PFSK-1 (cell line): ENCODE results near the gene CTNND2.

ENCODE experiments used
- FOXP2 ChIP-seq: optimal IDR thresholded peaks from 2 replicates; pipeline ENCODE3; 2011; ENCODE audit warnings: borderline replicate concordance, control low read depth, inconsistent platforms; ENCODE audit not compliant: insufficient read depth; ENCODE audit errors: extremely low read length, extremely low read depth
- POLR2AphosphoS5 ChIP-seq: IDR thresholded peaks from 2 replicates; pipeline ENCODE4 v1.6.1; 2012; ENCODE audit warnings: low read depth, mild to moderate bottlenecking, control low read depth, low read length, moderate library complexity
- SIN3A ChIP-seq: IDR thresholded peaks from 2 replicates; pipeline ENCODE4 v1.6.1; 2012; ENCODE audit warnings: mild to moderate bottlenecking, low read length, moderate library complexity, borderline replicate concordance; ENCODE audit not compliant: insufficient read depth
- TAF1 ChIP-seq: IDR thresholded peaks from 2 replicates; pipeline ENCODE4 v1.6.1; 2012; ENCODE audit warnings: low read length, control low read depth, borderline replicate concordance; ENCODE audit not compliant: insufficient read depth
- TF ChIP-seq, protein P1 (sequence below), 2 experiments: IDR thresholded peaks; 2 replicates each; pipeline versions ENCODE4 v1.6.1 to v1.8.0; 2011 to 2012; ENCODE audit warnings: low read depth in 2 of 2, low read length in 2 of 2, control low read depth in 1 of 2, inconsistent platforms in 1 of 2, mild to moderate bottlenecking in 1 of 2, moderate library complexity in 1 of 2; ENCODE audit not compliant: insufficient read depth in 1 of 2

CTNND2 gene

DNA sequence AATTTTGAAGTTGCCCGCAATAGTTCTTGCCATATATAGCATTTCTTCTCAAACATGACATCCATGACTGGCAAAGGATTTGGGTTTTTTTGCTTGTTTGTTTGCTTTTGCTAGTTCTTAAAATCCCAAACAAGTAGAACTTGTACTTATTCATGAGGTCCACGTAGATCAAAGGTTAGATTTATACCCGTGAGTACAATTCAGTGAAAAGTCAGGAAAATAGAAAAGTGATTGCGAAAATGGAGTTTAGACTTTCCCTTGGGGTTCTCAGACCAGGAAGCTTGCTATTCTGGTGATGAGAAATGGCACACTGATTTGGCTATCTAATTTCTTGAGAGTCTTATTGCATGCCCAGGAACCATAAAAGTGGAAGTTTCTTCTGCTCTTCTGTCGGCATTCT is 304.7 kb downstream of the CTNND2 start:
- no peak for TF ChIP-seq TAF1
- no peak for TF ChIP-seq POLR2AphosphoS5
- no peak for TF ChIP-seq FOXP2
- TF ChIP-seq, protein P1, sequence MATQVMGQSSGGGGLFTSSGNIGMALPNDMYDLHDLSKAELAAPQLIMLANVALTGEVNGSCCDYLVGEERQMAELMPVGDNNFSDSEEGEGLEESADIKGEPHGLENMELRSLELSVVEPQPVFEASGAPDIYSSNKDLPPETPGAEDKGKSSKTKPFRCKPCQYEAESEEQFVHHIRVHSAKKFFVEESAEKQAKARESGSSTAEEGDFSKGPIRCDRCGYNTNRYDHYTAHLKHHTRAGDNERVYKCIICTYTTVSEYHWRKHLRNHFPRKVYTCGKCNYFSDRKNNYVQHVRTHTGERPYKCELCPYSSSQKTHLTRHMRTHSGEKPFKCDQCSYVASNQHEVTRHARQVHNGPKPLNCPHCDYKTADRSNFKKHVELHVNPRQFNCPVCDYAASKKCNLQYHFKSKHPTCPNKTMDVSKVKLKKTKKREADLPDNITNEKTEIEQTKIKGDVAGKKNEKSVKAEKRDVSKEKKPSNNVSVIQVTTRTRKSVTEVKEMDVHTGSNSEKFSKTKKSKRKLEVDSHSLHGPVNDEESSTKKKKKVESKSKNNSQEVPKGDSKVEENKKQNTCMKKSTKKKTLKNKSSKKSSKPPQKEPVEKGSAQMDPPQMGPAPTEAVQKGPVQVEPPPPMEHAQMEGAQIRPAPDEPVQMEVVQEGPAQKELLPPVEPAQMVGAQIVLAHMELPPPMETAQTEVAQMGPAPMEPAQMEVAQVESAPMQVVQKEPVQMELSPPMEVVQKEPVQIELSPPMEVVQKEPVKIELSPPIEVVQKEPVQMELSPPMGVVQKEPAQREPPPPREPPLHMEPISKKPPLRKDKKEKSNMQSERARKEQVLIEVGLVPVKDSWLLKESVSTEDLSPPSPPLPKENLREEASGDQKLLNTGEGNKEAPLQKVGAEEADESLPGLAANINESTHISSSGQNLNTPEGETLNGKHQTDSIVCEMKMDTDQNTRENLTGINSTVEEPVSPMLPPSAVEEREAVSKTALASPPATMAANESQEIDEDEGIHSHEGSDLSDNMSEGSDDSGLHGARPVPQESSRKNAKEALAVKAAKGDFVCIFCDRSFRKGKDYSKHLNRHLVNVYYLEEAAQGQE (IDR thresholded peaks at IDR 0.05; ENCODE audit: insufficient read depth in 1 of 2, low read depth in 2 of 2, low read length in 2 of 2) = no peak
- TF ChIP-seq SIN3A = no peak

DNA sequence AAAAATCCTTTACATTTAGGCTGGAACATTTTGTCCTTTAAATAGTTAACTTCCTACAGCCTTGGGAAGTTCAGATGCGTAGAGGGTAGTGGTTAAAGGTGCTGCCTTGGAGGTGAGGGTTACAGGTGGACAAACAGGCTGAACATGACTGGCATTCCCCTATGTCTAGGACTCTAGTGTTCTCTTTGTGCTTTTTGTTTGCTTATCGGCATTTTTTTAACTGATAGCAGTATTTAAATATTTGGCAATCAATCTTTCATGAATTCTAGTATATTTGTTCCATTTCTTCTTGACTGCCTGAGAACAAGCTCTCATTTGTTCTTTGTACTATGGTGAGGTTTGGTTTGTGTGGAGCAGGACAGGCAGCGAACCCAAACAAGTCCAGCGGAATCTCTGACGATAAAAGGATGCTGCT is 307.6 kb downstream of the CTNND2 start:
- TF ChIP-seq FOXP2 (no peak), POLR2AphosphoS5 (no peak), SIN3A (no peak), TAF1 (no peak)
- TF ChIP-seq, protein P1 (IDR thresholded peaks at IDR 0.05; ENCODE audit: insufficient read depth in 1 of 2, low read depth in 2 of 2, low read length in 2 of 2) = no peak

DNA sequence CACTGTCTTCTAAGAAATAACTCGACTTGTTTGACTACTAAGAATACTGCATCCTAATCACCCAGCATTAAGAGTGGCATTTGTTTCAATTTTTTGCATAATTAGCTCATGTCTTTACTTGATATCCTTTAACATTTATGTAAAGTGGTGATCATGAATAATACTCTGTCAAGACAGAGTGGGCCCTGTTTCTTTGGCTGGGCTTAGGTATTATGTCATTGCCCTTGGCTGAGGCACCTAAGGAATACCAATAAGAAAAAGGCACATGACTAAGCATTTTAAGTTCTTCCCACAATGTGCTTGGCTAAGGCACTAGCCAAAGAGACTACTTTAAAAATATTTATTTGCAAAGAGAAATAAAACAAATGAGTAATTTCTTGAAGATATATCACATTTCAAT is 308.1 kb downstream of the CTNND2 start:
- TF ChIP-seq POLR2AphosphoS5 = no peak
- TF ChIP-seq FOXP2 = no peak
- no peak for TF ChIP-seq TAF1
- TF ChIP-seq, protein P1 (IDR thresholded peaks at IDR 0.05; ENCODE audit: insufficient read depth in 1 of 2, low read depth in 2 of 2, low read length in 2 of 2) = no peak
- TF ChIP-seq SIN3A = no peak

DNA sequence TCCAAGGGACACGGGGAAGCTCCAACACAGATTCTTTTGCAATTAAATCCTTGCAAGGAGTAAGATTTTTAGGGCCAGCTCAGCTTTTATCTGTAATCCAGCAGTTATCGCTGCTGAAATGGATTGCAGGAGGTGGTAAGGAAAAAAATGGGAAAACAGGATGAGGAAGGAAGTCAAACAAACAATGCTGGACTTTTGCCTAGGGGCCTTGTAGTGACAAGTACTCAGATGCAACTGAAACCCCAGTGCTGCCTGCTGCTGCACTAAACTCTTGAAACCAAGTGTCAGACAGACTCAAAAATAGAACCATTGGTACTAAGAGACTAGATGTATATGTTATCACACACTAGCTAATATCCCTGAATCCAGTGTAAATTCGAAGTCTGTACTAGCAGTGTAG is 309.2 kb downstream of the CTNND2 start:
- TF ChIP-seq, protein P1 (IDR thresholded peaks at IDR 0.05; ENCODE audit: insufficient read depth in 1 of 2, low read depth in 2 of 2, low read length in 2 of 2) = no peak
- TF ChIP-seq TAF1 = no peak
- TF ChIP-seq FOXP2 = no peak
- TF ChIP-seq SIN3A = no peak
- TF ChIP-seq POLR2AphosphoS5 = no peak

DNA sequence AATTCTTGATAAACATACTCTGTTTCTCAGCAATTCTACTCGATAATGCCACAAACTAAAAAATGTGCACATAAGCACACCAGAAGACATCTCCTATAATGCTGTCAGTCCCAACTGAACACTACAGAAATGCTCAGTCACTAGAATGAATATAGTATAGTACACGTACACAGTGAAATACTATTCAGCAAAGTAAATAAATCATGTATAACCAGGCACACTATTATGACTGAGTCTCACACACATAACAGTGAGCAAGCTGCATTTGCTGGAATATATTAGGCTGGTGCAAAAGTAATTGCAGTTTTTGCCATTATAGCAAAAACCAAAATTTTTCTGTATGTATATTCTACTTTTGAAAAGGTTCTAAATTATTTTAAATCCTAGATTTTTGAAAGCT is 310.2 kb downstream of the CTNND2 start:
- TF ChIP-seq FOXP2 (no peak), TAF1 (no peak), POLR2AphosphoS5 (no peak), SIN3A (no peak)
- TF ChIP-seq, protein P1 (IDR thresholded peaks at IDR 0.05; ENCODE audit: insufficient read depth in 1 of 2, low read depth in 2 of 2, low read length in 2 of 2) = no peak
